GM12878 (cell line): ENCODE results near the gene OR14C36. TPM values are rescaled to one million over a fixed set of nuclear protein-coding genes. Genes with fewer than 3 reads are reported as not detected.

Experiments
- ATAC-seq: fragments of 200-7000 bp; cut with Tn5 transposase; 3 replicates; pipeline ENCODE4 v1.9.1; 2020; ENCODE audit warnings: mild to moderate bottlenecking, moderate library complexity
- BruUV-seq: library from RNA; stranded (reverse); fragments of 400-500 nt; replicated peaks from 2 replicates; lab custom pipeline; 2021; lab: Mats Ljungman, UMichigan
- CTCF ChIA-PET: fragments of 300-600 bp; sonication (Branson Sonifier 250); formaldehyde crosslinking; extraction: SDS; loops from one replicate; lab custom pipeline; 2021; ENCODE audit warnings: inconsistent platforms; lab: Yijun Ruan, JAX
- POLR2A ChIA-PET: fragments of 350-600 bp; formaldehyde crosslinking; extraction: SDS; loops from one replicate; lab custom pipeline; 2021; ENCODE audit warnings: inconsistent platforms; lab: Charles Lee
- RAD21 ChIA-PET: fragments of 300-600 bp; sonication (Branson Sonifier 250); formaldehyde crosslinking; loops from one replicate; lab custom pipeline; 2023; ENCODE audit warnings: antibody characterized with exemption; ENCODE audit not compliant: unreplicated experiment; lab: Charles Lee
- SMC1A ChIA-PET: fragments of 300-600 bp; sonication (Branson Sonifier 250); formaldehyde crosslinking; loops from one replicate; lab custom pipeline; 2023; ENCODE audit not compliant: unreplicated experiment, uncharacterized antibody; lab: Charles Lee
- DNase-seq: peaks from one replicate; pipeline ENCODE4 v3.0.0-alpha.2; 2011; ENCODE audit warnings: low read depth, low spot score
- FAIRE-seq: peaks from 3 replicates; lab custom pipeline; 2011; peaks lifted over from hg19 to GRCh38; lab: Jason Lieb, UNC
- H2AFZ ChIP-seq: 2 replicates; pipeline ENCODE4 v1.6.0; 2011; ENCODE audit warnings: low read depth, low read length, control low read depth; ENCODE audit not compliant: control insufficient read depth
- H3K27ac ChIP-seq: 2 replicates; pipeline ENCODE4 v1.5.1; 2011; ENCODE audit warnings: control low read depth; ENCODE audit not compliant: control insufficient read depth, insufficient read depth
- H3K27me3 ChIP-seq, 2 experiments: replicated peaks in 1 of 2; 2 replicates each; pipeline versions ENCODE4 v1.6.0 to v1.6.1; 2011; ENCODE audit warnings: low read length in 1 of 2; ENCODE audit not compliant: control insufficient read depth in 2 of 2, insufficient read depth in 2 of 2
- H3K36me3 ChIP-seq, 2 experiments: 2 replicates each; pipeline ENCODE4 v1.5.1; 2011; ENCODE audit warnings: low read length in 1 of 2; ENCODE audit not compliant: control insufficient read depth in 2 of 2, insufficient read depth in 2 of 2
- H3K4me1 ChIP-seq: 2 replicates; pipeline ENCODE4 v1.6.1; 2011; ENCODE audit warnings: mild to moderate bottlenecking, low read length, moderate library complexity, mixed read lengths; ENCODE audit not compliant: control insufficient read depth, insufficient read depth
- H3K4me2 ChIP-seq: 2 replicates; pipeline ENCODE4 v1.6.0; 2011; ENCODE audit warnings: control low read depth; ENCODE audit not compliant: control insufficient read depth, insufficient read depth
- H3K4me3 ChIP-seq: fragments of 200-600 bp; sonication (generic); 2 replicates; pipeline ENCODE4 v1.5.1; 2016
- H3K79me2 ChIP-seq: 2 replicates; pipeline ENCODE4 v1.6.0; 2011; ENCODE audit warnings: low read length; ENCODE audit not compliant: control insufficient read depth, insufficient read depth
- H3K9ac ChIP-seq: 2 replicates; pipeline ENCODE4 v1.8.0; 2011; ENCODE audit warnings: low read length, control low read depth, mixed read lengths; ENCODE audit not compliant: control insufficient read depth, insufficient read depth
- H3K9me3 ChIP-seq: replicated peaks from 3 replicates; pipeline ENCODE4 v1.5.1; 2011; ENCODE audit warnings: mild to moderate bottlenecking, low read length; ENCODE audit not compliant: control insufficient read depth, insufficient read depth
- H4K20me1 ChIP-seq: 2 replicates; pipeline ENCODE4 v1.6.0; 2011; ENCODE audit not compliant: control insufficient read depth, insufficient read depth
- BACH1 ChIP-seq: fragments of 450-650 bp; IDR thresholded peaks from 2 replicates; pipeline ENCODE4 v1.6.1; 2017; ENCODE audit warnings: mild to moderate bottlenecking, borderline replicate concordance
- BRCA1 ChIP-seq: IDR thresholded peaks from 2 replicates; pipeline ENCODE4 v1.6.1; 2011; ENCODE audit warnings: low read depth, low read length, improper control_type of control experiment
- EGR1 ChIP-seq, 2 experiments: IDR thresholded peaks; 1 replicate in 1 of 2; 2 replicates in 1 of 2; pipeline ENCODE4 v1.6.1; 2011 to 2012; ENCODE audit warnings: low read depth in 2 of 2, low read length in 2 of 2, borderline replicate concordance in 1 of 2, mild to moderate bottlenecking in 1 of 2, moderate library complexity in 1 of 2
- ETV6 ChIP-seq, 2 experiments: fragments of 450-650 bp in 1 of 2; IDR thresholded peaks in 1 of 2; conservative IDR thresholded peaks in 1 of 2; 2 replicates each; pipeline ENCODE4 v1.6.1; 2014; ENCODE audit warnings: antibody characterized with exemption in 1 of 2, borderline replicate concordance in 1 of 2, low read depth in 1 of 2, mild to moderate bottlenecking in 1 of 2, moderate library complexity in 1 of 2
- NFYA ChIP-seq: IDR thresholded peaks from 2 replicates; pipeline ENCODE4 v1.6.1; 2011; ENCODE audit warnings: low read depth, mild to moderate bottlenecking, low read length, improper control_type of control experiment, borderline replicate concordance
- NFYB ChIP-seq: IDR thresholded peaks from 2 replicates; pipeline ENCODE4 v1.6.1; 2011; ENCODE audit warnings: low read depth, mild to moderate bottlenecking, low read length, improper control_type of control experiment, moderate library complexity; ENCODE audit not compliant: insufficient read depth
- NR2C1 ChIP-seq: fragments of 450-650 bp; IDR thresholded peaks from 2 replicates; pipeline ENCODE4 v1.6.1; 2017; ENCODE audit warnings: antibody characterized with exemption, mild to moderate bottlenecking, moderate library complexity
- PML ChIP-seq: IDR thresholded peaks from 2 replicates; pipeline ENCODE4 v1.6.1; 2012; ENCODE audit warnings: low read length, inconsistent platforms
- RUNX3 ChIP-seq: IDR thresholded peaks from 2 replicates; pipeline ENCODE4 v1.6.1; 2012; ENCODE audit warnings: low read length, inconsistent platforms
- SMAD1 ChIP-seq: fragments of 450-650 bp; IDR thresholded peaks from 2 replicates; pipeline ENCODE4 v1.6.1; 2018; ENCODE audit warnings: mild to moderate bottlenecking, low read depth; ENCODE audit not compliant: partially characterized antibody
- STAT1 ChIP-seq: fragments of 450-650 bp; conservative IDR thresholded peaks from 2 replicates; pipeline ENCODE4 v1.6.1; 2014; ENCODE audit warnings: antibody characterized with exemption, mild to moderate bottlenecking
- TCF3 ChIP-seq: IDR thresholded peaks from 2 replicates; pipeline ENCODE4 v1.6.1; 2012; ENCODE audit warnings: low read depth, mild to moderate bottlenecking, low read length, borderline replicate concordance; ENCODE audit not compliant: insufficient read depth
- ZNF217 ChIP-seq: fragments of 450-650 bp; IDR thresholded peaks from 2 replicates; pipeline ENCODE4 v1.6.1; 2017; ENCODE audit warnings: antibody characterized with exemption, mild to moderate bottlenecking
- ZNF384 ChIP-seq: IDR thresholded peaks from 2 replicates; pipeline ENCODE4 v1.6.1; 2012; ENCODE audit warnings: low read depth, mild to moderate bottlenecking, low read length, improper control_type of control experiment, borderline replicate concordance
- ZNF622 ChIP-seq: fragments of 450-650 bp; IDR thresholded peaks from 2 replicates; pipeline ENCODE4 v1.6.1; 2017; ENCODE audit warnings: mild to moderate bottlenecking, inconsistent platforms
- ZSCAN29 ChIP-seq: fragments of 450-650 bp; IDR thresholded peaks from 2 replicates; pipeline ENCODE4 v1.6.1; 2017; ENCODE audit warnings: mild to moderate bottlenecking, moderate library complexity
- WGBS: methylation state at CpG from one replicate; pipeline ENCODE4 v1.1.6; 2016; ENCODE audit warnings: low lambda C conversion rate; ENCODE audit not compliant: insufficient replicate concordance, insufficient coverage; ENCODE audit errors: missing lambda C conversion rate; 5-methylcytosine and 5-hydroxymethylcytosine counted together
- in situ Hi-C: fragments of 300-500 bp; cut with MboI; formaldehyde crosslinking; loops from 9 replicates; pipeline ENCODE4 v1.14.3; 2018; ENCODE audit warnings: mixed read lengths
- intact Hi-C: fragments of 100-400 bp; cut with micrococcal nuclease; formaldehyde crosslinking; loops from one replicate; pipeline ENCODE4 v1.14.2; 2022; ENCODE audit not compliant: unreplicated experiment
- polyA plus RNA-seq, 11 experiments: library from polyadenylated mRNA; depleted of rRNA in 4 of 11; unstranded in 6 of 11; stranded (reverse) in 5 of 11; fragments of >200 nt; fragmentation: Nextera tagmentation in 4 of 11; fragmentation: Illumina TruSeq in 1 of 11; extraction: Ambion mirVana in 4 of 11; extraction: Trizol in 1 of 11; gene quantifications; 1 replicate in 1 of 11; 2 replicates in 10 of 11; pipeline versions ENCODE4 v1.2.1 to v1.2.3, GENCODE V29; 2011 to 2016; ENCODE audit warnings: inconsistent platforms in 2 of 11, missing spikeins in 2 of 11, low read depth in 1 of 11
- total RNA-seq, 4 experiments: library from RNA; depleted of rRNA in 3 of 4; stranded (reverse); fragments of >200 nt in 3 of 4; fragmentation: Illumina TruSeq in 1 of 4; extraction: Trizol in 1 of 4; gene quantifications; 2 replicates each; pipeline versions ENCODE4 v1.2.1 to v1.2.3, GENCODE V29; 2013 to 2021
- TF ChIP-seq, protein P1 (sequence below): IDR thresholded peaks from 2 replicates; pipeline ENCODE4 v1.6.1; 2011; ENCODE audit warnings: low read depth, low read length, improper control_type of control experiment, borderline replicate concordance
- TF ChIP-seq, protein P2 (sequence below): fragments of 450-650 bp; IDR thresholded peaks from 2 replicates; pipeline ENCODE4 v1.6.1; 2017; ENCODE audit warnings: low read depth, mild to moderate bottlenecking, moderate library complexity
- TF ChIP-seq, protein P3 (sequence below): fragments of 450-650 bp; conservative IDR thresholded peaks from 2 replicates; pipeline ENCODE4 v1.6.1; 2017; ENCODE audit warnings: mild to moderate bottlenecking, moderate library complexity

OR14C36 gene
- total and polyA plus RNA-seq, 10 of the 15 experiments (the other 5 are each of a cell fraction or from before 2014, with no cell fraction given), result not detected

DNA sequence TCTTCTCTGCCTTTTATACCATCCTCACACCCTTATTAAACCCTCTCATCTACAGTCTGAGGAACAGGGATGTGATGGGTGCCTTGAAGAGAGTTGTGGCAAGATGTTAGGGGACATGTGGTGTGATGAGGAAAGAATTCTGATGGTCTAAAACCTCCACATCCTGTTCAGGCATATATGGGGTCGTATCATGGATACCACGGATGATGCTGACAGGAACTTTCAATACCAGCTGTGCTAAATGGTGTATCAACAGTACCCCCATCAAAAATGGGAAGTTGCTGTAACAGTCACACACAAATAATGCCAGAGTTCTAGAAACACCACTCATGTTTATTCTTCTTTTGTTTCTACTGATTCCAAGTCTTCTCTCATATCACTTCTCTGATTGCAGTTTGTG, 39.9 kb downstream of the OR14C36 start (continued):
- TF ChIP-seq BACH1 (no peak), ZSCAN29 (no peak), ZNF384 (no peak), PML (no peak), TCF3 (no peak), EGR1 (IDR thresholded peaks at IDR 0.05; ENCODE audit: borderline replicate concordance in 1 of 2, low read depth in 2 of 2, low read length in 2 of 2) (no peak), RUNX3 (no peak)
- TF ChIP-seq, all 136 proteins: peak for 0

DNA sequence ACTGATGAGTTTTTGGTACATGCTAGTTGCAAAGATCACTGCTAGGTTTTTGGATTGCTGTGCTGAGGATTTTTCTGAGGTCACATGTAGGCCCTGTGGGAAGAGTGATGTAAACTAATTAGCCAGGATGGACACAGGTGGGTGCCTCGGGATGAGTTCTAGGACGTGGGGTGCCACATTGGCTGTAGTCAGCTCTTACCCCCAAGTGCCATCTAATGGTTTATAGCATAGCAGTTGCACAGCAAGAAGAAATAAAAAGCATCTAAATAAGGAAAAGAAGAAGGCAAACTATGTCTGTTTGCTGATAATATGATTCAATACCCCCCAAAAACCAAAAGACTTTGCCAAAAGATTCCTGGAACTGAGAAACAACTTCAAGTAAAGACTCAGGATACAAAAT, 44.5 kb downstream of the OR14C36 start:
- DNase-seq (no peak), ATAC-seq (no peak), FAIRE-seq (no peak)
- ChIA-PET POLR2A (no interaction called here), SMC1A (interaction anchor here (0.6 kb wide), 1 partner anchor 122 kb away, joined by 3 read pairs; no protein-coding TSS in a partner anchor), RAD21 (no interaction called here), CTCF (no interaction called here)
- H3K4me1 ChIP-seq, result no peaks in the 10 kb centered on the region
- no peaks in the 10 kb centered on the region for H4K20me1 ChIP-seq
- no peaks in the 10 kb centered on the region for H3K27me3 ChIP-seq
- no peak overlapping the region for H2AFZ ChIP-seq
- no TSS peak for BruUV-seq
- no peak overlapping the region for H3K27ac ChIP-seq
- H3K9ac ChIP-seq, result no peak overlapping the region
- in situ Hi-C loops, result no loop called here
- 0% methylated on average over 2 of the region's 2 CpGs for WGBS
- no peaks in the 10 kb centered on the region for H3K36me3 ChIP-seq
- no peak overlapping the region for H3K4me2 ChIP-seq
- H3K9me3 ChIP-seq, result no peaks in the 10 kb centered on the region
- H3K4me3 ChIP-seq, result no peak overlapping the region
- no peaks in the 10 kb centered on the region for H3K79me2 ChIP-seq
- intact Hi-C loops, result loop anchor here (2.0 kb wide), 1 partner anchor 70 kb away; no protein-coding TSS in a partner anchor
- TF ChIP-seq BRCA1 (no peak), SMAD1 (no peak), NFYA (no peak), NFYB (no peak), ETV6 (conservative IDR thresholded peaks at IDR 0.05 in 1 of 2, IDR thresholded peaks at IDR 0.05 in 1 of 2; ENCODE audit: borderline replicate concordance in 1 of 2, low read depth in 1 of 2) (no peak), ZNF217 (no peak), ZNF622 (no peak), BACH1 (no peak), STAT1 (no peak), NR2C1 (no peak)
- TF ChIP-seq, protein P1, sequence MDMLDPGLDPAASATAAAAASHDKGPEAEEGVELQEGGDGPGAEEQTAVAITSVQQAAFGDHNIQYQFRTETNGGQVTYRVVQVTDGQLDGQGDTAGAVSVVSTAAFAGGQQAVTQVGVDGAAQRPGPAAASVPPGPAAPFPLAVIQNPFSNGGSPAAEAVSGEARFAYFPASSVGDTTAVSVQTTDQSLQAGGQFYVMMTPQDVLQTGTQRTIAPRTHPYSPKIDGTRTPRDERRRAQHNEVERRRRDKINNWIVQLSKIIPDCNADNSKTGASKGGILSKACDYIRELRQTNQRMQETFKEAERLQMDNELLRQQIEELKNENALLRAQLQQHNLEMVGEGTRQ, result no peak
- TF ChIP-seq, protein P2, sequence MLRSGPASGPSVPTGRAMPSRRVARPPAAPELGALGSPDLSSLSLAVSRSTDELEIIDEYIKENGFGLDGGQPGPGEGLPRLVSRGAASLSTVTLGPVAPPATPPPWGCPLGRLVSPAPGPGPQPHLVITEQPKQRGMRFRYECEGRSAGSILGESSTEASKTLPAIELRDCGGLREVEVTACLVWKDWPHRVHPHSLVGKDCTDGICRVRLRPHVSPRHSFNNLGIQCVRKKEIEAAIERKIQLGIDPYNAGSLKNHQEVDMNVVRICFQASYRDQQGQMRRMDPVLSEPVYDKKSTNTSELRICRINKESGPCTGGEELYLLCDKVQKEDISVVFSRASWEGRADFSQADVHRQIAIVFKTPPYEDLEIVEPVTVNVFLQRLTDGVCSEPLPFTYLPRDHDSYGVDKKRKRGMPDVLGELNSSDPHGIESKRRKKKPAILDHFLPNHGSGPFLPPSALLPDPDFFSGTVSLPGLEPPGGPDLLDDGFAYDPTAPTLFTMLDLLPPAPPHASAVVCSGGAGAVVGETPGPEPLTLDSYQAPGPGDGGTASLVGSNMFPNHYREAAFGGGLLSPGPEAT, result no peak
- TF ChIP-seq, protein P3, sequence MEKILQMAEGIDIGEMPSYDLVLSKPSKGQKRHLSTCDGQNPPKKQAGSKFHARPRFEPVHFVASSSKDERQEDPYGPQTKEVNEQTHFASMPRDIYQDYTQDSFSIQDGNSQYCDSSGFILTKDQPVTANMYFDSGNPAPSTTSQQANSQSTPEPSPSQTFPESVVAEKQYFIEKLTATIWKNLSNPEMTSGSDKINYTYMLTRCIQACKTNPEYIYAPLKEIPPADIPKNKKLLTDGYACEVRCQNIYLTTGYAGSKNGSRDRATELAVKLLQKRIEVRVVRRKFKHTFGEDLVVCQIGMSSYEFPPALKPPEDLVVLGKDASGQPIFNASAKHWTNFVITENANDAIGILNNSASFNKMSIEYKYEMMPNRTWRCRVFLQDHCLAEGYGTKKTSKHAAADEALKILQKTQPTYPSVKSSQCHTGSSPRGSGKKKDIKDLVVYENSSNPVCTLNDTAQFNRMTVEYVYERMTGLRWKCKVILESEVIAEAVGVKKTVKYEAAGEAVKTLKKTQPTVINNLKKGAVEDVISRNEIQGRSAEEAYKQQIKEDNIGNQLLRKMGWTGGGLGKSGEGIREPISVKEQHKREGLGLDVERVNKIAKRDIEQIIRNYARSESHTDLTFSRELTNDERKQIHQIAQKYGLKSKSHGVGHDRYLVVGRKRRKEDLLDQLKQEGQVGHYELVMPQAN, result no peak
